K562 (cell line): Measurements from ENCODE around the gene INPP5D. TPM values are rescaled to one million over a fixed set of nuclear protein-coding genes. Genes with fewer than 3 reads are reported as not detected.

Experiments
- ATAC-seq: fragments of 200-7000 bp; cut with Tn5 transposase; 3 replicates; pipeline ENCODE4 v1.9.1; 2020; ENCODE audit warnings: moderate library complexity
- BruUV-seq: library from RNA; stranded (reverse); fragments of 400-500 nt; replicated peaks from 2 replicates; lab custom pipeline; 2021; lab: Mats Ljungman, UMichigan
- CTCF ChIA-PET: fragments of 300-600 bp; formaldehyde crosslinking; extraction: SDS; loops from one replicate; lab custom pipeline; 2021; ENCODE audit warnings: low intra/inter-chr PET ratio; lab: Yijun Ruan, JAX
- POLR2A ChIA-PET: fragments of 300-600, 350-650 bp; sonication (Branson Sonifier 250); formaldehyde crosslinking; extraction: SDS; loops from one replicate; lab custom pipeline; 2021; ENCODE audit warnings: antibody characterized with exemption, inconsistent platforms; lab: Yijun Ruan, JAX
- DNase-seq, 4 experiments: peaks; one replicate each; pipeline versions ENCODE4 v3.0.0 to v3.0.0-alpha.2; 2011 to 2018; ENCODE audit warnings: low spot score in 3 of 4, mixed read lengths in 3 of 4; ENCODE audit errors: extremely low read depth in 1 of 4
- FAIRE-seq: peaks from 2 replicates; lab custom pipeline; 2011; peaks lifted over from hg19 to GRCh38; lab: Jason Lieb, UNC
- H2AFZ ChIP-seq: 2 replicates; pipeline ENCODE4 v1.6.0; 2011; ENCODE audit warnings: low read depth, low read length, control low read depth, inconsistent platforms
- H3K27ac ChIP-seq: fragments of 200-600 bp; 3 replicates; pipeline ENCODE4 v1.8.0; 2011; ENCODE audit warnings: low read depth, mild to moderate bottlenecking, control low read depth, inconsistent platforms, low read length, moderate library complexity, mixed read lengths; ENCODE audit errors: extremely low read depth
- H3K27me3 ChIP-seq, 2 experiments: fragments of 300-600 bp in 1 of 2; 2 replicates in 1 of 2; 3 replicates in 1 of 2; pipeline versions ENCODE4 v1.6.0 to v1.8.0; 2011; ENCODE audit warnings: inconsistent platforms in 2 of 2, low read length in 2 of 2, mild to moderate bottlenecking in 1 of 2, mixed read lengths in 1 of 2, moderate library complexity in 1 of 2; ENCODE audit not compliant: control insufficient read depth in 2 of 2, insufficient read depth in 2 of 2
- H3K36me3 ChIP-seq: fragments of 300-600 bp; 3 replicates; pipeline ENCODE4 v1.8.0; 2011; ENCODE audit warnings: mild to moderate bottlenecking, low read length, inconsistent platforms; ENCODE audit not compliant: control insufficient read depth, insufficient read depth
- H3K4me1 ChIP-seq, 2 experiments: fragments of 200-600 bp in 1 of 2; replicated peaks in 1 of 2; 2 replicates in 1 of 2; 3 replicates in 1 of 2; pipeline versions ENCODE4 v1.5.1 to v1.8.0; 2011; ENCODE audit warnings: inconsistent platforms in 2 of 2, low read length in 2 of 2, mild to moderate bottlenecking in 1 of 2, mixed read lengths in 1 of 2, moderate library complexity in 1 of 2; ENCODE audit not compliant: control insufficient read depth in 2 of 2, insufficient read depth in 2 of 2
- H3K4me2 ChIP-seq: 2 replicates; pipeline ENCODE4 v1.6.1; 2011; ENCODE audit warnings: low read length, control low read depth, inconsistent platforms, mixed read lengths; ENCODE audit not compliant: insufficient read depth
- H3K4me3 ChIP-seq: fragments of 200-600 bp; sonication (generic), shearing (Covaris generic); 2 replicates; pipeline ENCODE4 v1.5.1; 2016; ENCODE audit warnings: control low read depth, inconsistent platforms
- H3K79me2 ChIP-seq: fragments of 200-600 bp; 3 replicates; pipeline ENCODE4 v1.8.0; 2011; ENCODE audit warnings: low read length, inconsistent platforms; ENCODE audit not compliant: control insufficient read depth, insufficient read depth
- H3K9ac ChIP-seq, 2 experiments: 2 replicates each; pipeline versions ENCODE4 v1.6.0 to v1.6.1; 2011; ENCODE audit warnings: low read depth in 2 of 2, low read length in 2 of 2, control low read depth in 1 of 2, inconsistent platforms in 1 of 2, mild to moderate bottlenecking in 1 of 2, mixed read lengths in 1 of 2; ENCODE audit not compliant: insufficient read depth in 1 of 2
- H3K9me1 ChIP-seq: one replicate; pipeline ENCODE4 v1.6.0; 2011; ENCODE audit warnings: inconsistent platforms, mild to moderate bottlenecking, low read length, moderate library complexity; ENCODE audit not compliant: control insufficient read depth, insufficient read depth
- H3K9me3 ChIP-seq: replicated peaks from 2 replicates; pipeline ENCODE4 v1.5.1; 2011; ENCODE audit warnings: low read depth, low read length, inconsistent platforms; ENCODE audit not compliant: control insufficient read depth, insufficient read depth
- H4K20me1 ChIP-seq: replicated peaks from 2 replicates; pipeline ENCODE4 v1.6.1; 2011; ENCODE audit warnings: low read length, inconsistent platforms, mixed read lengths; ENCODE audit not compliant: control insufficient read depth, insufficient read depth
- CC2D1A ChIP-seq: fragments of 450-650 bp; IDR thresholded peaks from 2 replicates; pipeline ENCODE4 v1.6.1; 2017; ENCODE audit warnings: mild to moderate bottlenecking
- DACH1 ChIP-seq: fragments of 450-650 bp; IDR thresholded peaks from 2 replicates; pipeline ENCODE4 v1.6.1; 2018; ENCODE audit not compliant: partially characterized antibody
- DDX20 ChIP-seq: fragments of 450-650 bp; IDR thresholded peaks from 2 replicates; pipeline ENCODE4 v1.6.1; 2016; ENCODE audit warnings: missing genetic modification characterization, low read depth, mild to moderate bottlenecking, missing compliant biosample characterization, moderate library complexity
- E2F3 ChIP-seq: fragments of 250-450 bp; sonication (Bioruptor Pico); IDR thresholded peaks from 2 replicates; pipeline ENCODE4 v1.4.0; 2020; ENCODE audit warnings: mild to moderate bottlenecking
- EP400 ChIP-seq: fragments of 450-650 bp; IDR thresholded peaks from 2 replicates; pipeline ENCODE4 v1.6.1; 2017; ENCODE audit warnings: antibody characterized with exemption, mild to moderate bottlenecking, moderate library complexity
- GATAD2B ChIP-seq: fragments of 450-650 bp; IDR thresholded peaks from 2 replicates; pipeline ENCODE4 v1.6.1; 2017; ENCODE audit warnings: mild to moderate bottlenecking, borderline replicate concordance
- IFI16 ChIP-seq: fragments of 250-450 bp; sonication (Bioruptor Pico); IDR thresholded peaks from 2 replicates; pipeline ENCODE4 v2.1.2; 2022; ENCODE audit warnings: mild to moderate bottlenecking, inconsistent platforms
- JUN ChIP-seq, 2 experiments: sonication (generic) in 1 of 2; formaldehyde crosslinking in 1 of 2; IDR thresholded peaks; 2 replicates each; pipeline versions ENCODE4 v1.6.1 to v1.8.0; 2012 to 2022; ENCODE audit warnings: borderline replicate concordance in 2 of 2, mild to moderate bottlenecking in 2 of 2, improper control_type of control experiment in 1 of 2, low read depth in 1 of 2, low read length in 1 of 2, missing genetic modification reagents in 1 of 2
- MEF2A ChIP-seq: IDR thresholded peaks from 2 replicates; pipeline ENCODE4 v1.6.1; 2011; ENCODE audit warnings: low read depth, mild to moderate bottlenecking, low read length, moderate library complexity; ENCODE audit not compliant: control insufficient read depth
- MLX ChIP-seq, 2 experiments: fragments of 450-650 bp in 1 of 2; sonication (generic) in 1 of 2; formaldehyde crosslinking; conservative IDR thresholded peaks; 2 replicates each; pipeline versions ENCODE4 v1.4.0 to v1.8.1; 2020 to 2022; ENCODE audit warnings: mild to moderate bottlenecking in 1 of 2, missing genetic modification reagents in 1 of 2
- NCOA4 ChIP-seq: fragments of 450-650 bp; IDR thresholded peaks from 2 replicates; pipeline ENCODE4 v1.6.1; 2018; ENCODE audit warnings: mild to moderate bottlenecking; ENCODE audit not compliant: partially characterized antibody
- NFIX ChIP-seq: fragments of 250-450 bp; sonication (Bioruptor Pico); IDR thresholded peaks from 2 replicates; pipeline ENCODE4 v1.4.0; 2020; ENCODE audit warnings: low read depth, mild to moderate bottlenecking, moderate library complexity
- PCBP1 ChIP-seq: fragments of 200-400 bp; formaldehyde crosslinking; IDR thresholded peaks from 2 replicates; pipeline ENCODE4 v1.6.1; 2018; ENCODE audit warnings: mild to moderate bottlenecking, low read depth, low read length; ENCODE audit not compliant: poor library complexity, severe bottlenecking
- PHF21A ChIP-seq: fragments of 450-650 bp; IDR thresholded peaks from 2 replicates; pipeline ENCODE4 v1.6.1; 2017; ENCODE audit warnings: low read depth, borderline replicate concordance
- PTRF ChIP-seq: fragments of 450-650 bp; IDR thresholded peaks from 2 replicates; pipeline ENCODE4 v1.6.1; 2016; ENCODE audit warnings: mild to moderate bottlenecking, missing genetic modification characterization, missing compliant biosample characterization
- RBM17 ChIP-seq: fragments of 200-400 bp; formaldehyde crosslinking; IDR thresholded peaks from 2 replicates; pipeline ENCODE4 v1.6.1; 2017; ENCODE audit warnings: low read depth, mild to moderate bottlenecking, low read length, borderline replicate concordance
- SNAPC5 ChIP-seq: fragments of 250-450 bp; sonication (Bioruptor Pico); IDR thresholded peaks from 2 replicates; pipeline ENCODE4 v1.8.0; 2021; ENCODE audit warnings: moderate library complexity, mild to moderate bottlenecking, inconsistent platforms
- SP1 ChIP-seq: sonication (generic); formaldehyde crosslinking; IDR thresholded peaks from 2 replicates; pipeline ENCODE4 v1.8.1; 2022; ENCODE audit warnings: mild to moderate bottlenecking, missing genetic modification reagents
- TSC22D4 ChIP-seq: fragments of 450-650 bp; IDR thresholded peaks from 2 replicates; pipeline ENCODE4 v1.6.1; 2016; ENCODE audit warnings: missing genetic modification characterization, missing biosample characterization, control low read depth
- ZBTB8A ChIP-seq: fragments of 450-650 bp; IDR thresholded peaks from 2 replicates; pipeline ENCODE4 v1.6.1; 2018; ENCODE audit warnings: mild to moderate bottlenecking, moderate library complexity; ENCODE audit not compliant: partially characterized antibody
- ZNF740 ChIP-seq, 3 experiments: fragments of 200-800 bp in 1 of 3; sonication (Bioruptor generic) in 1 of 3; sonication (generic) in 1 of 3; formaldehyde crosslinking in 1 of 3; IDR thresholded peaks; 2 replicates each; pipeline versions ENCODE4 v1.6.1 to v1.8.0; 2016 to 2022; ENCODE audit warnings: mild to moderate bottlenecking in 2 of 3, missing compliant biosample characterization in 2 of 3, missing genetic modification characterization in 2 of 3, missing genetic modification reagents in 1 of 3
- ZNF780A ChIP-seq: fragments of 250-450 bp; sonication (Bioruptor Pico); IDR thresholded peaks from 2 replicates; pipeline ENCODE4 v1.5.0; 2021; ENCODE audit warnings: mild to moderate bottlenecking
- WGBS: fragments of 100-300 bp; shearing (Covaris generic); methylation state at CpG from one replicate; pipeline ENCODE4 v1.1.6; 2016; ENCODE audit warnings: low coverage, mixed read lengths; ENCODE audit not compliant: insufficient coverage; ENCODE audit errors: missing lambda C conversion rate; 5-methylcytosine and 5-hydroxymethylcytosine counted together
- in situ Hi-C: fragments of 300-500 bp; cut with MboI; formaldehyde crosslinking; loops from 4 replicates; pipeline ENCODE4 v1.15.0; 2018; ENCODE audit warnings: inconsistent platforms, mixed read lengths
- intact Hi-C: fragments of 100-400 bp; cut with micrococcal nuclease; formaldehyde crosslinking; loops from 2 replicates; pipeline ENCODE4 v1.14.2; 2022
- polyA plus RNA-seq, 8 experiments: library from polyadenylated mRNA; depleted of rRNA in 4 of 8; stranded (reverse) in 5 of 8; unstranded in 3 of 8; fragments of >200 nt; fragmentation: Nextera tagmentation in 2 of 8; fragmentation: Illumina TruSeq in 1 of 8; extraction: Ambion mirVana in 2 of 8; extraction: Trizol in 1 of 8; gene quantifications; 2 replicates each; pipeline versions ENCODE4 v1.2.1 to v1.2.3, GENCODE V29; 2011 to 2014; ENCODE audit warnings: inconsistent platforms in 1 of 8, missing spikeins in 1 of 8
- total RNA-seq, 7 experiments: library from RNA; depleted of rRNA in 6 of 7; stranded (reverse); fragments of >200 nt in 6 of 7; fragmentation: Illumina TruSeq in 2 of 7; extraction: Trizol in 2 of 7; gene quantifications; 2 replicates each; pipeline versions ENCODE4 v1.2.1 to v1.2.3, GENCODE V29; 2011 to 2021; ENCODE audit warnings: low replicate concordance in 1 of 7

Gene INPP5D
- total and polyA plus RNA-seq, 9 of the 15 experiments (the other 6 are each of a cell fraction or from before 2014, with no cell fraction given), result 0.55 to 6.2 (median 2.2) TPM

GRCh38 chr2:233179848-233180366 is 119.8 kb downstream of the INPP5D start:
- Histone ChIP-seq H3K79me2 (no peaks in the 10 kb centered on the region), H4K20me1 (no peaks in the 10 kb centered on the region), H3K27me3 (no peaks in the 10 kb centered on the region), H3K9me1 (no peaks in the 10 kb centered on the region), H3K9me3 (no peaks in the 10 kb centered on the region), H3K36me3 (no peaks in the 10 kb centered on the region), H3K4me2 (peak overlapping the region; percentile 87), H3K27ac (peak overlapping the region; percentile 82), H3K4me3 (peak overlapping the region; percentile 35), H3K4me1 (peaks cover 15 to 17% of the 10 kb centered on the region in 2 experiments), H3K9ac (peak overlapping the region; percentile 48 to 83; a peak in 2 of 4 replicates), H2AFZ (peak overlapping the region; percentile 91)
- ChIA-PET CTCF (no interaction called here), POLR2A (no interaction called here)
- BruUV-seq, result no TSS peak
- in situ Hi-C loops, result no loop called here
- intact Hi-C loops, result loop anchor here (10.0 kb wide), 1 partner anchor 65 kb away; no protein-coding TSS in a partner anchor
- peak; percentile 91 for ATAC-seq
- peak; percentile 69 to 79 (median 70) for DNase-seq
- WGBS, result 30% methylated on average over 2 of the region's 5 CpGs
- peak; percentile 94 for FAIRE-seq
- TF ChIP-seq ZBTB8A (no peak), NCOA4 (no peak), DACH1 (no peak), E2F3 (CRISPR knock-in tag) (no peak), IFI16 (no peak), PTRF (no peak), ZNF740 (CRISPR knock-in tag; IDR thresholded peaks at IDR 0.05) (no peak), ZNF740 (tag; IDR thresholded peaks at IDR 0.05) (no peak), MEF2A (no peak), SP1 (CRISPR knock-in tag) (no peak), CC2D1A (no peak), RBM17 (no peak), PHF21A (no peak), NFIX (CRISPR knock-in tag) (no peak), JUN (IDR thresholded peaks at IDR 0.05; ENCODE audit: borderline replicate concordance, low read depth, low read length) (no peak), JUN (CRISPR knock-in tag; IDR thresholded peaks at IDR 0.05; ENCODE audit: borderline replicate concordance) (no peak), SNAPC5 (CRISPR knock-in tag) (no peak), ZNF780A (CRISPR knock-in tag) (no peak), EP400 (no peak), MLX (CRISPR knock-in tag; conservative IDR thresholded peaks at IDR 0.05) (no peak), DDX20 (tag) (no peak), PCBP1 (no peak), TSC22D4 (tag) (no peak), GATAD2B (no peak)
